HG02885 (cell line): ENCODE results near the gene UCP3.
A peak's percentile ranks its signal among the peaks of the same experiment; 100 is the strongest.

Experiments used
- ATAC-seq: cut with Tn5 transposase; IDR thresholded peaks from one replicate; pipeline ENCODE4 v1.9.1; 2021; ENCODE audit warnings: mild to moderate bottlenecking; ENCODE audit not compliant: unreplicated experiment, poor library complexity

Gene UCP3

DNA sequence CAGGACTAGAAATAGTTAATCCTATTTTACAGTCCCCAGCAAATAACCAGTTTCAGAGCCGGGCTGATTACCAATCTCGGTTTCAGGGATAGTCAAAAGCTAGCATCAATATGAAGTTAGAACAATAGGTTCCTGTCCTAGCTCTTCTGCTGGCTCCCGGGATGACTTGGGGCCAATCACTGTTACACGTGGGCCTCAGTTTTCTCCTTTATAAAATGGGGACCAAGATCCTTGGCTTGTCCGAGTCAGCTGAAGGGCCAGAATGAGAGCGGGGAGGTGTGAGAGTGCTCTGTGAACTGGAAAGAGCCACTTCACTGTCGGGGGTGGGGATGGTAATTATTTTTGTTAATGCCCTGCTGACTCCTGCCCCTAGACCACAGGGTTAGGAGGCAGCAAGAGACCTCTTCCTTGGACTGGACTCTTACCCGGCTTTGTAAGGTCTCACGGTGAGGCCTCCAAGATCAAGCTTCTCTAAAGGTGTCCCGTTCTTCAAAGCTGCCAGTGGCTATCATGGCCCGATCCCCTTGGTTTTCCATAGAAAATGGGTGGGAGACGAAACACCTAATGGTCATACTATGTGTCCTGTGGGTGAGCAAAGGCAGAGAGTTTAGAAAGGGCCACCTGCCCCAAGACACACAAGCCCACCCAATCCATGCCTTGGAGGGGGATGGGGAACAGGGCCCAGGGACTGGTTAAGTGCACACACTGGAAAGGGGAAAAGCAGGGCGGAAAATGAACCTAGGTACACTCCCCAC, 27.7 kb downstream of the UCP3 start:
- no peak for ATAC-seq

DNA sequence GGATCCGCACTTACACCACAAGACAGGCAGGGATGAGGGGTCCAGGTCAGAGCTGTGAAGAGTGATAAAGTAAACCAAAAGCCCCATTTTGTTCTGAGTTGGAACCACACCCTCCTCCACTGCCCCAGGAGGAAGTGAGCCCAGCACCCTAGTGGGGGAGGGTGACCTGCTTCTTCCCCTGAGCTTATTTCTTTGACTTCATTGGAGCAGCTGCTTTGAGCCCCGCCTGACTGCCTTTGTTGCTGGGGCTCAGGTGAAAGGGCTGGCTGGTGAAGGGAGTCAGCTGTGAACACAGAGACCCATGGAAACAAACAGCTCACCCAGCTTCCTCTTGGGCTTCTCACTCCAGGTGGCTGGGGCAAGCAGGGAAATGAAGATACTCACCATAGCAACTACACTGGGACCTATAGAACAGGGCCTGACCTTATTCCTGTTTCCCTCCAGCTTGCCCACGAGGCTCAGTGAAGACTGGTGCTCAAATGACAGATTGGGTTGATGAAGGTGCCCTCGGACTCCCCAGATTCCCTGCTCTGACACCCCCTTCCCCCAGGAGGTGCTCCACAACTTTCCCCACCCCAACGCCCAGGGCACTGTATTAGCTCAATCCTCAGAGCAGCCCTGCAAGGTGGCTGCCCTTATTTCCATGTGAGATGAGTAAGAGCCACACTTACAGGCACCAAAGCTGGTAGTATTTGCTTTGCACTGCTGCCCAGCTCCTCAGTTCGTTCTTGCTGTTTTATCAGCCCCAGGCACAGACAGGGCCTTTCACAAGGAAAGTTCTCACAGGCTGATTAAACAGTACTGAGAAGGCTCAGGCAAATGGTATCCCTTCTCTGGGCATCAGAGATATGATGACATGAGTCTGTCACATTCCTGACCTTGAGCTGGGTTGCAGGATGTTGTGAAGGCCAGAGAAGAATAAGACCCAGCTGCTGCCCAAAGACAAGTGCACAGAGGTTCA, 28.6 kb downstream of the UCP3 start:
- ATAC-seq, result peak; percentile 39

DNA sequence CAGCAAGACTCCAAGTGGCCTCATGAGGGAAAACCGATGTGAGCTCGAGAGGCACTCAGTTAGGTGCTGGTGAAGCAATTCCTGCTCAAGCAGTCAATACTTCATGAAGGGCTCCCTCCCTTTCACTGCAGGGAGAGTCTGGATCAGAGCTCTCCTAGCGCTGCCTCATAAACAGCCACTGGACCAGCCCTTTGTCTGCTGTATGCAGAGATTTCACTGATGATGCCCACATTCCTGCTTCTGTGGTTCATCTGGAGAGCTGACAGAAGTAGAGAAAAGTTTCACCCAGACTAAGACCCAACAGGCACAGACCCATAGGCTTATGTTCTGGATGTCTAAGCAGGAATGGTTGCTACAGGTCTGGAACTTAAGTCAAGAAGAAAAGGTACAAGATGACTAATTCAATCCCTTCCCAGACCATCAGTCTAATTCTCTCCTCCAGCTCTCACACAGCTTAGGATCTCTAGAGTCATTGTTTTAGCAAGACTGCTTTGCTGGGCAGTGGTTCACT, 30.3 kb downstream of the UCP3 start:
- no peak for ATAC-seq

DNA sequence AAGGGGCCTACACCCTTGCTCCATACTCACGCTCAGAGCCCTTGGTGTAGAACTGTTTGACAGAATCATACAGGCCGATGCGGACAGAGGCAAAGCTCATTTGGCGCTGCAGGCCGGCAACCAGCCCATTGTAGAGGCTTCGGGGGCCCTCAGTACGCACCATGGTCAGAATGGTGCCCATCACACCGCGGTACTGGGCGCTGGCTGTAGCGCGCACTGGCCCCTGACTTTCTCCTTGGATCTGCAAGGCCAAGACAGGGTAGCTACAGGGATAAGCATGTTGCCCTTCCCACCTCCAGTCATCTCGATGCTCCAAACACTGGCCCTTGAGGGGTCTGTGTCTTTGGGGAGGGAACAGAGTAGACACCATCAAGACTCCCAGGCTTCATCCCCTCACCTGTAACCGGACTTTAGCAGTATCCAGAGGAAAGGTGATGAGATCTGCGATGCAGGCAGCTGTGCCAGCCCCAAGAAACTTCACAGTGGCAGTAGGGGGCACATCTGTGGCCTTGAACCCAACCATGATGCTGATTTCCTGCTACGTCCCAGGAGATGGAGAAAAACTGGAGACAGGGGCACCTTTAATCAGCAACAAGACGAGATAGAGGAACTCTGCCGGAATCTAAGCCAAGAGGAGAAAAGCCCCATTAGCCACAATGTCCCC, 30.9 kb downstream of the UCP3 start:
- ATAC-seq, result no peak

DNA sequence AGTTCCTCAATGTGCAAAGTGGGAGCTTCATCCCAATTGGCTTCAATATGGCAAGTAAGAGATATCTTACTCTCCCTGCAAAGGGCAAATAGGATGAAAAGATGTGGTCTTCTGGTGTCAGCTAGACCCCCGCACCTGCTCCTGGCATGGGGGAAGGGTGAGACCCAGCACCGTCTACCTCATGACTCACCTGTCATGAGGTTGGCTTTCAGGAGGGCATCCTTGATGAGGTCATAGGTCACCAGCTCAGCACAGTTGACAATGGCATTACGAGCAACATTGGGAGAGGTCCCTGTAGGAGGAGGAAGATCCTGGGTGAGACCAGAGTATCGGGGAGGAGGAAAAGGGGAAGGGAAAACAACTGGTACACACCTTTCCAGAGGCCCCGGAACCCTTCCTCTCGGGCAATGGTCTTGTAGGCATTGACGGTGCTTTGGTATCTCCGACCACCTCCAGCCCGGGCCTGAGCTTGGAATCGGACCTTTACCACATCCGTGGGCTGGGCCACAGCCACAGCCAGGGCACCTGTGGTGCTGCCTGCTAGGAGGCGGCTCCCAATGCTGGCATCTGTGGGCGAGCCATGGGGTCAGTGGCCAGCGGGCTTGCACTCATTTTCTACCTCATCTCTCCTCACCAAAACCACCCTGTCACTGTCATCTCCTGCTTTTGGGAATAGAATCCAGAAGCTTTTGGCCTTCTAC, 32.3 kb downstream of the UCP3 start:
- ATAC-seq, result no peak

DNA sequence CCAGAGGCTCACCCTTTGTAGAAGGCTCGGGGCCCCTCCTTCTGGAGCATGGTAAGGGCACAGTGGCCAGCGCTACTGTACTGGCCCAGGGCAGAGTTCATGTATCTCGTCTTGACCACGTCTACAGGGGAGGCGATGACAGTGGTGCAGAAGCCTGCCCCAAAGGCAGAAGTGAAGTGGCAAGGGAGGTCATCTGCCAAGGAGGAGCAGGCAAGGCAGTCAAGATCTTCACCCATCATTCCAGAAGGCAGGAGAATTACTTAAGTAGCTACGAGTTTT, 33.5 kb downstream of the UCP3 start:
- ATAC-seq, result no peak

DNA sequence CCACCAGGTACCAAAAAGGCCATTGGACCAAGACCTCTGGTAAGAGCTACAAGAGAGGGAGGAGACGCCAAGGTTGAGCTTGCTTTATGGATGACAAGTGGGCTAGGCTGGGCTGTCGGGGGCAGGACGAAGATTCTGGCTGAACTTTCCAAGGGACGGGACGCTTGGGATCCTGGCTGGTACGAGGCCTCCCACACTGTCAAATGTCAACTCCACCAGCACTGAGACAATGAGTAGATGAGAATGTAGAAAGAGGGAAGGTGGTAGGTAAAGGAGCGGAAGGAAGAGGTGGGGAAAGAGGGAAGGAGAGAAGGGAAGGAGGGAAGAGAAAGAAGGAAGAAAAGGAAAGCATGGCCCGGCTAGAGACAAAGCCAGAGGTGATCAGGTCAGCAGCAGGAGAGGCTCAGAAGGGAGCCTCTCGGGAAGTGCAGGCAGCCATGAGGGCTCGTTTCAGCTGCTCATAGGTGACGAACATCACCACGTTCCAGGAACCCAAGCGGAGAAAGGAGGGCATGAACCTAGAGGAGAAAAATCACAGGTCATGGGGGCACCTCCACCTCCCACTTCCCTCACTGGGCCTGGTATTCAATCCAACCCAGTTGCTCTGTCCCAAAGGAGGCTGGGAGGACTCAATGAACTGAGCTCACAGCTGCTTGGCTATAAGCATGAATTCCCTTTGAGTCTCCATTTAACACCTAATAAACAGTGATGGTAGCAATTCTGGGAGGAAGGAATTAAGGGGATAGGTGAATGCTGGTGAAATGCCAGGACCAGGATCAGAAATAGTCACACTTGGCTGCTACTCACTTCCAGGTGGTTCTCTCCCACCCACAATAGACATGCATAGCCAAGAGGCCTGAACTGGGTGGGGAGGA, 34.0 kb downstream of the UCP3 start:
- no peak for ATAC-seq

DNA sequence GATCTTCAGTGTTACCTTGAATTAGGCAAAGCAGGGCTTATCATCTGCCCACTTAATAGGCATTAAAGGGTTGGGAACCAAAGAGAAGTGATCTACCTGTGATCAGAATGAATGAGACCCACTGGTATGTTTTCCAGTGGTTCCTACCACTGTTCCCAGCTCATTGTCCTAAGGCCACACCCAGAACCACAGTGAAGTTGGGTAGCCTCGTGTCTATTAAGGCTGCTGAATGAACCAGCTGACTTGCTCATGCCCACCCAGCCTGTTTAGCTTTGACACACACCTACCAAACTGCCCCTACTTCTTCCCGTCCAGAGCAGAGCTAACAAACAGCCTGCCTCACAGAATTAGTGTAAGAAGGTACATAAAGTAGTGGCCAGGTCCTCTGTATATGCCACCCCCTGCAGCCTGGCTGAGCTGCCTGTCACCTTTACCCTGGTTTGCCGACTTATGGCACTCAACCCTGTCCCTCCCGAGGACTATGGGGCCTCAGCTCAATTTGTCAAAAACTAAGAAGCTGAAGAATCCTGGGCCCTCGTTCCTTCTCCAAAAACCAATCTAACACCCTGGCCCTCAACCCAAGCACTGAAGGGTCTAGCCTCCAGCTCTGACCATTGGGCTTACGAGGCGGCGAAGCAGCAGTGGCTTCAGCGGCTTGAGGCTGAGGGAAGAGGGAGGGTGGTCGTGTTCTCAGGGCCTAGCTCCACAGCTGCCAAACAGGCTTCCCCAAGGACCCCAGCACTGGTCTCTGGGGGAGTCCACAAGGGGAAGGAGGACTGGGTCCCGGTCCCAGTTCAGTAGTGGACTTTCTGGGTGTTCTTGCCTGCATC, 36.0 kb downstream of the UCP3 start:
- ATAC-seq, result no peak

DNA sequence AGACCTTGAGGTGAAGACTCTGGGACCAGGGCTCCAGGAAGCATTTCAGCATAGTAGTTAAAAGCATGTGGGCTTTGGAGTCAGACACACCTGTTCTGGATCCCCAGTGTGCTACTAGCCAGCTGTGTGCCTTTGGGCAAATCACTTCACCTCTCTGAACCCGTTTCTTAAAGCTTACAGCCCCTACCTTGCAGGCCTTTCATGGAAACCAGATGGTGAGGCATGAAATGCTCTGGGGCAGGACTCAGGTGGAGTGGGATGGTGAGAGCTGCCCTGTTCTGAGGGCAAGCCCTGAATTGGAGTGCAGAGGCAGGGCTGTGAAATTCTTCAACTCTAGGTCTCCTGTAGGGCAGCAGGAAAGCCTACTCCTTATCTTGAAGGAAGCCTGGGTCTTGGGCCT, 36.7 kb downstream of the UCP3 start:
- no peak for ATAC-seq

DNA sequence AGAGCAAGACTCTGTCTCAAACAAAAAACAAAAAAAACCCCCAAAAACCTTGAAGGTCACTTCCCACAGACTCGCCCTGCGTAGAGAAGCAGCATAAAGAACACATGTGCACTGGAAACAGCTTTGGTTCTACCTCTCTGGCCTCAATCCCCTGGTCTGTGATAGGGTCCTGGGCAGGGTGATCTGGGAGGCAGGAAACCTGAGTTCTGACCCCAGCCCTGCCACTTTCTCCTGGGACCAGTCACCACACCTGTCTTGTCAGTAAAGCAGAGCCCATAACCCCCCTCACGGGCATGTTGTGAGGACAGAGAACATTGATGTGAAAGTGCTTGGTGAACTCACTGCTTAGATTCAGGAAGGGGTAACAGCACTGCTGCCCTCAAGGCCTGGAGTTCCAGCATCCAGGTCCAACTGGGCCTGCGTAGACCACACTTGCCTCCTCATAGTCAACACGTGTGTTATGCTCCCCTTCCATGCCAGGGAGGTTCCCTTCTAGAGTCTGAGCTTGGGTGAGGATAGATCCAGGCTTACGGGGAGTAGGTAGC, 37.6 kb downstream of the UCP3 start:
- ATAC-seq, result no peak

DNA sequence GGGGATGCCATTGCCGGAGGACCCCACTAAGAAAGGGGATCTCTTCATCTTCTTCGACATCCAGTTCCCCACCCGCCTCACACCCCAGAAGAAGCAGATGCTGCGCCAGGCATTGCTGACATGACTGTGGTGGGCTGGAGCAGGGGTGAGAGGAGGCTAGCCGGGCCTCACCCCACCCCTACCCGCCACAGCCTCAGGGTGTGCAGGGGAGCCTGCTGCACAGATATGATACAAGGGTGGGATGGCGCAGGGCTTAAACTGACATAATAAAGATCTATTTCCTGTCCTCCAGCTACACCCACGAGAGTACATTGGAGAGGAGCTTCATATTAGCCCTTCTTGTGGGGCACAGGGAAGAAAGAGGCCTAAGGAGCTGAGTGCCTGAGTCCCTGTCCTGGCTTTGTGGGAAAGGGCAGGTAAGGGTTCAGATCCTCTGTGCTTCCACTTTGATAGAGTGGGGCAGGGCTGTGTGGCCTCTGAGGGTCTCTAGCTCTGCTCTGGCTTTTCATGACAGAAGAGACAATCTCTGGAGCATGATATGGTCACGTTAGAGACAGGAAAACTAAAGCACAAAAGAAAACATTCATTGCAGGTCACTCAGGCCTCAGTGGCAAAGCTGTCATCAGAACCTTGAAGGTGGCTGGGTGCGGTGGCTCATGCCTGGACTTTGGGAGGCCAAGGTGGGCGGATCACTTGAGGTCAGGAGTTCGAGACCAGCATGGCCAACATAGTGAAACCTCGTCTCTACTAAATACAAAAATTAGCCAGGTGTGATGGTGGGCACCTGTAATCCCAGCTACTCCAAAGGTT, 38.7 kb downstream of the UCP3 start:
- ATAC-seq, result no peak

DNA sequence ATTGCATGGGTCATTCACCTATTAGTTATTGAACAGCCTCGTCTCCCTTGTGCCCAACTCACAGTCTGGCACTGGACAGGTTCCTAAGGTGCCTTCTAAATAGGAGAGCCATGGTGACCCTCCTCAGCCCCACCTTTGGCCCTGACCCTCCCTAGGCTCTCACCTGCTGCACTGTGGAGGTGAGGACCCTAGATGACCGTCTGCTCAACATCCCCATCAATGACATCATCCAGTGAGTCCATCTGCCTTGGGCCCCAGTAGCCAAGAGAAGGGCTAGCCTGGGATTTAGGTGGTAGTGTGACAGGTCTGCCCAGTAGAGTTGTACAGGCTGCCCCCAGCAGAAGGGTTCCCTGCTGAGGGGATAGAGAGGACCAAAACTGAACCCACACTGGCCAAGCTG, 39.8 kb downstream of the UCP3 start:
- no peak for ATAC-seq

DNA sequence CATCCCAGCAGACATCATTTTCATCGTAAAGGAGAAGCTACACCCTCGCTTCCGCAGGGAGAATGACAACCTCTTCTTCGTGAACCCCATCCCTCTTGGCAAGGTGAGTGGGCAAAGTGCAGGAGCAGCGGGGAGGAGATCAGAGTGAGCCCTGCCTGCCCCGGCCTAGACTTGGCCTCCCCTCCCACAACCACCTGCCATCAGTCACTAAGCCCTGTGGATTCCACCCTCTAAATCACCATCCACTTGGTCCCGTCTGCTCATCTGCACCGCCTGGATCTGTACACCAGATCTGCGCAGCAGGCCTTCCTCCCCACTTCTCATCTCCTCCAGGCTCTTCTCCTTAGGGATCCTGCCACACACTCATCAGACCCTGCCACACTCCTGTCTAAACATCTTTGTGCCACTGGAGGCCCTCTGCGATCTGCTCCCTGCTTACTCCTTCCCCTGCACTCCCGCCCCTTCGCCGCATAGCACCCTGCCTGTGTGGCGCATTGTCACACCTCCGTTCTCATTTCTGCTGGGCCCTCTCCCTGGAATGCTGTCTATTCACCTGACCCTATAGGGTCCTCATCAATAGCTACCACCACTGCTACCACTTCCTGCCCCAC, 40.4 kb downstream of the UCP3 start:
- ATAC-seq, result no peak

DNA sequence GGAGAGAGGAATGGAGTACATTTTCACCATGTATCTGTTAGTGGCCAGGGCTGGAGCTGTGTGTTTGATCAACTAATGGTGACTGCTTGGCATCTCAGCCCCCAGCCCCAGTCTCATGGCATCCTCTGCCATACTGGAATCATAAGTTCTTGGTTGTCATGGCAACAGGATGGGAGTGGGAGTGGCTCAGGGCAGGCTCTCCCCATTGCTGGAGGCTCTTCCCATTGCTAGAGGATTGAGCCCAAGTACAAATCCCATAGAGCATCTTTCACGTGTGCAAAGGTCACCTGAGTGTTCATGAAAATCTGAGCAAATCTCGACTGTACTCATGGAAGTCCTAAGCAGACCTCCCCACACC, 43.1 kb downstream of the UCP3 start:
- ATAC-seq, result no peak

DNA sequence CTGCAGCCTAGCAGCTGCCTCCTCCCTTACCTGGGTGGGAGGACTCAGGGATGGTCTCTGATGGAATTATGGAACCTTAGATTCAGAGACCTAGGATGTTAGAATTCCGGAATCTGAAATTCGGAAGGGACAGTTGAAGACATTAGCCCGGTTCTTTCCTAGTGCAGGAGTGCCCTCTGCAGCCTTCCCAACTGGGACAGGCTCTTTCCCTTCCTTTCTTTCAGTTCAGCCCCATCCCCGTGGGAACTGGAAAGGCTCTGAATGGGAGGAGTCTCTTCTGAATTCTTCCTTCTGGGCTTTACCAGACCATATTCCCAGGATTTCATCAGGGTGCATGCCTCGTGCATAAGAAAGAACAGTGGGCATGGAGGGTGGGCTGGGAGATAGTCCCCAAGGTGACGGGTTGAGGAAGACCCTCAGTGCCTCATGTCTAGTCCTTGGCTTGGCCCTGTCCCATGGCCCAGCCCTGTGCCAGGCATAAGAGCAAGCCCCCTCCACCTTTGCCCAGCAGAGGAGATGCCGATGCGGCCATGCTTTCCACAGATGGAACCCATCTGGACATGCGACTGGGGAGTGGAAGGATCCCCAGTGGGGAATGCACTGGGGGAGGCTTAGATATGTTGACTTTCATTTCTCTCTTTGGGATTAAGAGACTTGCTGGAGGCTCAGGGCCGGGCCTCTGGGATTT, 43.7 kb downstream of the UCP3 start:
- ATAC-seq, result no peak

DNA sequence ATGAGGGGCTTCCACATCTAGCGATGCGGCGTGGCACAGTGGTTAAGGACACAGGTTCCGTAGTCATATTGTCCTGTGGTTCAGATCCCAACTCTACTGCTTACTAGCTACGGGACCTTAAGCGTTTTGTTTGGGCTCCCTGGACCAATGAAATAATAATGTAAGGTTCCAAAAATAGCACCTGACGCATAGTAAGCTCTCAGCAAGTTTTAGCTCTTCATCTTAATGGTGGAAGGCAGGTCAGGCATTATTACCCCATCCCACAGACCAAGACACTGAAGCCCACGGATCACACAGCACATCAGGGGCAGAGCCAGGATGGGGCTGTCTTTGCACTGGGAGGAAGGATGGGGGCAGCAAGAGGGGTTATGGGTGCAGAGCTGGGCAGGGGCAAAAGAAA, 45.0 kb downstream of the UCP3 start:
- ATAC-seq, result no peak
